ENCODE results near the gene MAN1C1. TPM values are rescaled to one million over a fixed set of nuclear protein-coding genes. Genes with fewer than 3 reads are reported as not detected.

MAN1C1 gene
- total RNA-seq, 1 donor from 2014 or later, result 22.6 TPM

GRCh38 chr1:25735956-25736529, 119.5 kb downstream of the MAN1C1 start:
- H3K27me3 Mint-ChIP-seq (ENCODE audit: low read depth), result no peaks in the 10 kb centered on the region
- DNase-seq (ENCODE audit: low read depth, low spot score), result no peak
- peaks cover 2% of the 10 kb centered on the region for H3K36me3 Mint-ChIP-seq (ENCODE audit: low read depth)
- no peak for TF ChIP-seq CTCF (conservative IDR thresholded peaks at IDR 0.05)
- peaks cover 27% of the 10 kb centered on the region for H3K4me1 Mint-ChIP-seq
- H3K27ac Mint-ChIP-seq (ENCODE audit: unreplicated experiment), result no peak overlapping the region
- no peaks in the 10 kb centered on the region for H3K9me3 Mint-ChIP-seq
- H3K4me3 Mint-ChIP-seq, result no peak overlapping the region

- H3K4me1 Mint-ChIP-seq, result peaks cover 30% of the 10 kb centered on the region
- no peak for TF ChIP-seq CTCF (conservative IDR thresholded peaks at IDR 0.05)
- H3K27ac Mint-ChIP-seq (ENCODE audit: unreplicated experiment), result no peak overlapping the region
- H3K27me3 Mint-ChIP-seq (ENCODE audit: low read depth), result no peaks in the 10 kb centered on the region
- no peak for DNase-seq (ENCODE audit: low read depth, low spot score)
- no peaks in the 10 kb centered on the region for H3K9me3 Mint-ChIP-seq
- no peak overlapping the region for H3K4me3 Mint-ChIP-seq
- H3K36me3 Mint-ChIP-seq (ENCODE audit: low read depth), result peaks cover 2% of the 10 kb centered on the region
Measured at GRCh38 chr1:25737130-25737529, 120.5 kb downstream of the MAN1C1 start.

- Mint-ChIP-seq H3K27ac (ENCODE audit: unreplicated experiment) (no peak overlapping the region), H3K4me1 (peaks cover 22% of the 10 kb centered on the region), H3K4me3 (no peak overlapping the region), H3K27me3 (ENCODE audit: low read depth) (no peaks in the 10 kb centered on the region), H3K36me3 (ENCODE audit: low read depth) (peaks cover 2% of the 10 kb centered on the region), H3K9me3 (no peaks in the 10 kb centered on the region)
- no peak for TF ChIP-seq CTCF (conservative IDR thresholded peaks at IDR 0.05)
- no peak for DNase-seq (ENCODE audit: low read depth, low spot score)
Measured at GRCh38 chr1:25738499-25738898, 121.9 kb downstream of the MAN1C1 start.

GRCh38 chr1:25739341-25739740, 122.8 kb downstream of the MAN1C1 start:
- no peak for DNase-seq (ENCODE audit: low read depth, low spot score)
- no peak overlapping the region for H3K4me3 Mint-ChIP-seq
- no peaks in the 10 kb centered on the region for H3K27me3 Mint-ChIP-seq (ENCODE audit: low read depth)
- no peak overlapping the region for H3K27ac Mint-ChIP-seq (ENCODE audit: unreplicated experiment)
- H3K36me3 Mint-ChIP-seq (ENCODE audit: low read depth), result peaks cover 2% of the 10 kb centered on the region
- H3K9me3 Mint-ChIP-seq, result no peaks in the 10 kb centered on the region
- no peak for TF ChIP-seq CTCF (conservative IDR thresholded peaks at IDR 0.05)
- peaks cover 22% of the 10 kb centered on the region for H3K4me1 Mint-ChIP-seq

- H3K36me3 Mint-ChIP-seq (ENCODE audit: low read depth), result peaks cover 2% of the 10 kb centered on the region
- H3K9me3 Mint-ChIP-seq, result no peaks in the 10 kb centered on the region
- H3K4me1 Mint-ChIP-seq, result peaks cover 25% of the 10 kb centered on the region
- no peak for DNase-seq (ENCODE audit: low read depth, low spot score)
- H3K4me3 Mint-ChIP-seq, result no peak overlapping the region
- H3K27ac Mint-ChIP-seq (ENCODE audit: unreplicated experiment), result no peak overlapping the region
- no peaks in the 10 kb centered on the region for H3K27me3 Mint-ChIP-seq (ENCODE audit: low read depth)
- no peak for TF ChIP-seq CTCF (conservative IDR thresholded peaks at IDR 0.05)
Measured at GRCh38 chr1:25740071-25740470, 123.5 kb downstream of the MAN1C1 start.

All from neural crest cell (in vitro differentiated cells).